NT2/D1 (cell line): ENCODE data around the gene CEP89.

Experiments used
- SUZ12 ChIP-seq: IDR thresholded peaks from 2 replicates; pipeline ENCODE4 v1.6.1; 2011; ENCODE audit not compliant: insufficient read length, insufficient read depth; ENCODE audit errors: extremely low read depth
- YY1 ChIP-seq: IDR thresholded peaks from 2 replicates; pipeline ENCODE4 v1.6.1; 2011; ENCODE audit not compliant: insufficient read length, insufficient read depth
- ZNF274 ChIP-seq: IDR thresholded peaks from 2 replicates; pipeline ENCODE4 v1.6.1; 2011; ENCODE audit warnings: mild to moderate bottlenecking, low read depth, low read length

- no peak for TF ChIP-seq YY1
- TF ChIP-seq SUZ12: no peak
- TF ChIP-seq ZNF274: no peak
Observed at GRCh38 chr19:32880622-32881021, 91.1 kb downstream of the CEP89 start.
